Thoracic aorta (tissue), 2 donors: ENCODE data around the gene ADCY2. TPM values are rescaled to one million over a fixed set of nuclear protein-coding genes. Genes with fewer than 3 reads are reported as not detected.

ENCODE experiments used
- ATAC-seq: fragments of 150-250 bp; one replicate; pipeline ENCODE4 v1.8.0; 2017; ENCODE audit warnings: low read depth; ENCODE audit not compliant: insufficient number of reproducible peaks, low FRiP score
- DNase-seq: peaks from one replicate; pipeline ENCODE4 v3.0.0-alpha.2; 2020; ENCODE audit warnings: low spot score
- H3K27ac ChIP-seq, 2 donors: fragments of 200-600 bp; sonication (generic); 1 replicate in 1 of 2; 2 replicates in 1 of 2; pipeline ENCODE4 v1.5.1; 2016; ENCODE audit warnings: mild to moderate bottlenecking in 2 of 2, moderate library complexity in 2 of 2
- H3K27me3 ChIP-seq: fragments of 200-600 bp; sonication (generic); replicated peaks from 2 replicates; pipeline ENCODE4 v1.6.0; 2016; ENCODE audit warnings: mild to moderate bottlenecking; ENCODE audit not compliant: insufficient read depth
- H3K36me3 ChIP-seq: fragments of 200-600 bp; sonication (generic); one replicate; pipeline ENCODE4 v1.5.1; 2016
- H3K4me1 ChIP-seq, 2 donors: fragments of 200-600 bp; sonication (generic); 1 replicate in 1 of 2; 2 replicates in 1 of 2; pipeline versions ENCODE4 v1.5.1 to v1.6.0; 2016; ENCODE audit warnings: low read depth in 2 of 2, mild to moderate bottlenecking in 1 of 2; ENCODE audit not compliant: control insufficient read depth in 1 of 2
- H3K4me3 ChIP-seq: fragments of 200-600 bp; sonication (generic); 2 replicates; pipeline ENCODE4 v1.5.1; 2016; ENCODE audit warnings: mild to moderate bottlenecking
- H3K9me3 ChIP-seq: fragments of 200-600 bp; sonication (generic); 2 replicates; pipeline ENCODE4 v1.5.1; 2016
- CTCF ChIP-seq: fragments of 200-600 bp; sonication (generic); IDR thresholded peaks from one replicate; pipeline ENCODE4 v1.5.1; 2019; ENCODE audit warnings: antibody characterized with exemption
- total RNA-seq, 2 donors: library from RNA; depleted of rRNA; stranded (reverse); fragments of >200 nt; gene quantifications; one replicate each; pipeline versions ENCODE4 v1.1.0 to v1.2.3, GENCODE V29; 2016

The ADCY2 gene
- total RNA-seq, 2 donors from 2014 or later, result 5.0 to 14.8 TPM

GRCh38 chr5:7425830-7426229, 29.9 kb downstream of the ADCY2 start:
- H3K27me3 ChIP-seq, result no peaks in the 10 kb centered on the region
- H3K9me3 ChIP-seq, result no peaks in the 10 kb centered on the region
- no peak for ATAC-seq
- H3K4me1 ChIP-seq, result peaks cover 5 to 16% of the 10 kb centered on the region in 2 donors
- no peaks in the 10 kb centered on the region for H3K36me3 ChIP-seq
- TF ChIP-seq CTCF, result no peak
- H3K4me3 ChIP-seq, result no peak overlapping the region
- no peak overlapping the region for H3K27ac ChIP-seq
- no peak for DNase-seq

- no peak for TF ChIP-seq CTCF
- ATAC-seq, result no peak
- H3K27ac ChIP-seq, result no peak overlapping the region
Observed at GRCh38 chr5:7426284-7426683, 30.3 kb downstream of the ADCY2 start.

GRCh38 chr5:7434914-7435313, 39.0 kb downstream of the ADCY2 start:
- H3K27ac ChIP-seq, result no peak overlapping the region
- no peaks in the 10 kb centered on the region for H3K36me3 ChIP-seq
- no peaks in the 10 kb centered on the region for H3K4me1 ChIP-seq
- no peaks in the 10 kb centered on the region for H3K27me3 ChIP-seq
- DNase-seq (no peak), ATAC-seq (no peak)
- no peak overlapping the region for H3K4me3 ChIP-seq
- no peak for TF ChIP-seq CTCF
- H3K9me3 ChIP-seq, result no peaks in the 10 kb centered on the region

More at GRCh38 chr5:7426284-7426683, 30.3 kb downstream of the ADCY2 start:
- H3K9me3 ChIP-seq, result no peaks in the 10 kb centered on the region
- H3K4me1 ChIP-seq, result peaks cover 5 to 11% of the 10 kb centered on the region in 2 donors
- DNase-seq, result no peak
- no peaks in the 10 kb centered on the region for H3K27me3 ChIP-seq
- no peaks in the 10 kb centered on the region for H3K36me3 ChIP-seq
- H3K4me3 ChIP-seq, result no peak overlapping the region

- DNase-seq (no peak), ATAC-seq (no peak)
- Histone ChIP-seq H3K4me3 (no peak overlapping the region), H3K9me3 (no peaks in the 10 kb centered on the region), H3K36me3 (no peaks in the 10 kb centered on the region), H3K27ac (no peak overlapping the region), H3K4me1 (no peaks in the 10 kb centered on the region), H3K27me3 (no peaks in the 10 kb centered on the region)
- TF ChIP-seq CTCF, result no peak
Observed at GRCh38 chr5:7435503-7435902, 39.6 kb downstream of the ADCY2 start.

- no peaks in the 10 kb centered on the region for H3K36me3 ChIP-seq
- TF ChIP-seq CTCF, result no peak
- H3K9me3 ChIP-seq, result no peaks in the 10 kb centered on the region
- no peaks in the 10 kb centered on the region for H3K4me1 ChIP-seq
- H3K27me3 ChIP-seq, result no peaks in the 10 kb centered on the region
- H3K4me3 ChIP-seq, result no peak overlapping the region
- ATAC-seq (no peak), DNase-seq (no peak)
- no peak overlapping the region for H3K27ac ChIP-seq
Observed at GRCh38 chr5:7436521-7436920, 40.6 kb downstream of the ADCY2 start.
